ENCODE data around the gene MTHFR.

MTHFR gene

GRCh38 chr1:11805422-11806306, at the start of gene MTHFR, which contains the start of gene CLCN6:
TSS of gene MTHFR (minus strand) at chr1:11805964. CDS start at chr1:11803116, 2,848 bp downstream.
TSS of gene CLCN6 (plus strand) at chr1:11806191. CDS start at chr1:11806263, 72 bp downstream.
- peak within 1 kb of the TSS; percentile 97 for H3K4me3 Mint-ChIP-seq
- no peaks in the 10 kb centered on the region for H3K27me3 Mint-ChIP-seq
- peaks cover 4% of the 10 kb centered on the region for H3K36me3 Mint-ChIP-seq
- peak within 1 kb of the TSS; percentile 95 for H3K27ac Mint-ChIP-seq
- no peaks in the 10 kb centered on the region for H3K9me3 Mint-ChIP-seq
- H3K4me1 Mint-ChIP-seq, result peaks cover 68% of the 10 kb centered on the region

- peaks cover 28% of the 10 kb centered on the region for H3K27me3 Mint-ChIP-seq
Observed at GRCh38 chr1:11855430-11855829, 49.7 kb upstream of the MTHFR start.

GRCh38 chr1:11854519-11854918, 48.8 kb upstream of the MTHFR start:
- Mint-ChIP-seq H3K4me3 (no peak overlapping the region), H3K27me3 (peaks cover 20% of the 10 kb centered on the region), H3K27ac (no peak overlapping the region)

More at GRCh38 chr1:11855430-11855829, 49.7 kb upstream of the MTHFR start:
- Mint-ChIP-seq H3K4me1 (no peaks in the 10 kb centered on the region), H3K36me3 (no peaks in the 10 kb centered on the region), H3K9me3 (no peaks in the 10 kb centered on the region), H3K4me3 (no peak overlapping the region), H3K27ac (no peak overlapping the region)

GRCh38 chr1:11851180-11851579, 45.4 kb upstream of the MTHFR start:
- Mint-ChIP-seq H3K27ac (no peak overlapping the region), H3K4me3 (no peak overlapping the region), H3K9me3 (no peaks in the 10 kb centered on the region), H3K4me1 (no peaks in the 10 kb centered on the region), H3K36me3 (no peaks in the 10 kb centered on the region), H3K27me3 (peaks cover 11% of the 10 kb centered on the region)

More at GRCh38 chr1:11854519-11854918, 48.8 kb upstream of the MTHFR start:
- H3K9me3 Mint-ChIP-seq, result no peaks in the 10 kb centered on the region
- no peaks in the 10 kb centered on the region for H3K4me1 Mint-ChIP-seq
- no peaks in the 10 kb centered on the region for H3K36me3 Mint-ChIP-seq

- peaks cover 11% of the 10 kb centered on the region for H3K27me3 Mint-ChIP-seq
- no peaks in the 10 kb centered on the region for H3K9me3 Mint-ChIP-seq
- no peak overlapping the region for H3K4me3 Mint-ChIP-seq
- peaks cover 6% of the 10 kb centered on the region for H3K36me3 Mint-ChIP-seq
- H3K27ac Mint-ChIP-seq, result no peak overlapping the region
- H3K4me1 Mint-ChIP-seq, result no peaks in the 10 kb centered on the region
Observed at GRCh38 chr1:11850156-11850555, 44.4 kb upstream of the MTHFR start.

- H3K27me3 Mint-ChIP-seq, result peaks cover 6% of the 10 kb centered on the region
- H3K9me3 Mint-ChIP-seq, result no peaks in the 10 kb centered on the region
- H3K4me1 Mint-ChIP-seq, result no peaks in the 10 kb centered on the region
- peaks cover 15% of the 10 kb centered on the region for H3K36me3 Mint-ChIP-seq
- H3K4me3 Mint-ChIP-seq, result no peak overlapping the region
- H3K27ac Mint-ChIP-seq, result peak overlapping the region; percentile 31
Observed at GRCh38 chr1:11848373-11848700, 42.6 kb upstream of the MTHFR start.

GRCh38 chr1:11847667-11848372, 42.1 kb upstream of the MTHFR start, which contains the start of gene NPPA:
TSS of gene NPPA (minus strand) at chr1:11847783. CDS start at chr1:11847684, 99 bp downstream.
- Mint-ChIP-seq H3K27me3 (peaks cover 3% of the 10 kb centered on the region), H3K27ac (peak within 1 kb of the TSS; percentile 51), H3K4me3 (no peak within 1 kb of the TSS), H3K36me3 (peaks cover 15% of the 10 kb centered on the region), H3K9me3 (no peaks in the 10 kb centered on the region), H3K4me1 (no peaks in the 10 kb centered on the region)

- Mint-ChIP-seq H3K27ac (no peak overlapping the region), H3K36me3 (peaks cover 16% of the 10 kb centered on the region), H3K4me3 (no peak overlapping the region), H3K27me3 (no peaks in the 10 kb centered on the region), H3K4me1 (no peaks in the 10 kb centered on the region), H3K9me3 (no peaks in the 10 kb centered on the region)
Observed at GRCh38 chr1:11845641-11846335, 40.0 kb upstream of the MTHFR start.

- no peaks in the 10 kb centered on the region for H3K27me3 Mint-ChIP-seq
- H3K36me3 Mint-ChIP-seq, result peaks cover 21% of the 10 kb centered on the region
- peaks cover 6% of the 10 kb centered on the region for H3K4me1 Mint-ChIP-seq
- H3K27ac Mint-ChIP-seq, result no peak overlapping the region
- no peak overlapping the region for H3K4me3 Mint-ChIP-seq
- no peaks in the 10 kb centered on the region for H3K9me3 Mint-ChIP-seq
Observed at GRCh38 chr1:11842154-11843041, 36.6 kb upstream of the MTHFR start.

- H3K9me3 Mint-ChIP-seq, result no peaks in the 10 kb centered on the region
- H3K36me3 Mint-ChIP-seq, result peaks cover 21% of the 10 kb centered on the region
- peaks cover 6% of the 10 kb centered on the region for H3K4me1 Mint-ChIP-seq
- H3K27ac Mint-ChIP-seq, result no peak overlapping the region
- no peaks in the 10 kb centered on the region for H3K27me3 Mint-ChIP-seq
- no peak overlapping the region for H3K4me3 Mint-ChIP-seq
Observed at GRCh38 chr1:11841245-11842153, 35.7 kb upstream of the MTHFR start.

GRCh38 chr1:11839727-11840705, 34.3 kb upstream of the MTHFR start:
- peaks cover 6% of the 10 kb centered on the region for H3K4me1 Mint-ChIP-seq

GRCh38 chr1:11838349-11839272, 32.8 kb upstream of the MTHFR start:
- Mint-ChIP-seq H3K4me1 (peaks cover 6% of the 10 kb centered on the region), H3K36me3 (peaks cover 9% of the 10 kb centered on the region), H3K27ac (no peak overlapping the region), H3K4me3 (no peak overlapping the region), H3K27me3 (no peaks in the 10 kb centered on the region), H3K9me3 (no peaks in the 10 kb centered on the region)

More at GRCh38 chr1:11839727-11840705, 34.3 kb upstream of the MTHFR start:
- Mint-ChIP-seq H3K4me3 (no peak overlapping the region), H3K27ac (no peak overlapping the region), H3K36me3 (peaks cover 14% of the 10 kb centered on the region), H3K27me3 (no peaks in the 10 kb centered on the region), H3K9me3 (no peaks in the 10 kb centered on the region)

Data from activated naive CD4-positive, alpha-beta T cell treated with anti-CD3 and anti-CD28 coated beads, Interleukin-2, amount 50 U/mL, for 24 hours (primary cell).